Tibial artery (tissue), 4 donors: ENCODE measurements around the gene RNF148.

Experiments
- DNase-seq, 2 donors: peaks; one replicate each; pipeline ENCODE4 v3.0.0-alpha.2; 2019
- H3K27ac ChIP-seq, 2 donors: fragments of 200-600 bp; sonication (generic) in 1 of 2; 1 replicate in 1 of 2; 2 replicates in 1 of 2; pipeline ENCODE4 v1.5.1; 2018 to 2019; ENCODE audit warnings: mild to moderate bottlenecking in 1 of 2
- H3K27me3 ChIP-seq, 2 donors: fragments of 200-600 bp; sonication (generic) in 1 of 2; one replicate each; pipeline versions ENCODE4 v1.5.1 to v1.6.0; 2016 to 2019
- H3K36me3 ChIP-seq, 3 donors: fragments of 200-600 bp; sonication (generic) in 2 of 3; one replicate each; pipeline ENCODE4 v1.5.1; 2016 to 2019; ENCODE audit warnings: mild to moderate bottlenecking in 2 of 3
- H3K4me1 ChIP-seq, 4 donors: fragments of 200-600 bp; sonication (generic) in 2 of 4; 1 replicate in 3 of 4; 2 replicates in 1 of 4; pipeline ENCODE4 v1.5.1; 2016 to 2019
- H3K4me3 ChIP-seq, 2 donors: fragments of 200-600 bp; sonication (generic) in 1 of 2; 1 replicate in 1 of 2; 2 replicates in 1 of 2; pipeline ENCODE4 v1.5.1; 2018 to 2019; ENCODE audit warnings: mild to moderate bottlenecking in 2 of 2
- H3K9me3 ChIP-seq, 3 donors: fragments of 200-600 bp; sonication (generic) in 1 of 3; one replicate each; pipeline ENCODE4 v1.5.1; 2016 to 2019
- intact Hi-C: fragments of 100-400 bp; cut with DNase I; formaldehyde crosslinking; loops from one replicate; pipeline ENCODE4 v1.15.0; 2023; ENCODE audit warnings: low total_unique reads
- TF ChIP-seq, protein P1 (sequence below), 2 experiments: fragments of 200-600 bp in 1 of 2; fragments of 450-650 bp in 1 of 2; IDR thresholded peaks; one replicate each; pipeline ENCODE4 v1.5.1; 2017 to 2019; ENCODE audit warnings: antibody characterized with exemption in 2 of 2, mild to moderate bottlenecking in 1 of 2, moderate library complexity in 1 of 2

RNF148 gene, protein sequence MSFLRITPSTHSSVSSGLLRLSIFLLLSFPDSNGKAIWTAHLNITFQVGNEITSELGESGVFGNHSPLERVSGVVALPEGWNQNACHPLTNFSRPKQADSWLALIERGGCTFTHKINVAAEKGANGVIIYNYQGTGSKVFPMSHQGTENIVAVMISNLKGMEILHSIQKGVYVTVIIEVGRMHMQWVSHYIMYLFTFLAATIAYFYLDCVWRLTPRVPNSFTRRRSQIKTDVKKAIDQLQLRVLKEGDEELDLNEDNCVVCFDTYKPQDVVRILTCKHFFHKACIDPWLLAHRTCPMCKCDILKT

GRCh38 chr7:122702872-122703510, at the start of gene RNF148:
Gene RNF148 (minus strand): TSS chr7:122702922. CDS start chr7:122702750, 172 bp downstream.
- no peak within 1 kb of the TSS for H3K4me3 ChIP-seq
- no peaks in the 10 kb centered on the region for H3K27me3 ChIP-seq
- no peaks in the 10 kb centered on the region for H3K9me3 ChIP-seq
- DNase-seq: no peak
- no peaks in the 10 kb centered on the region for H3K36me3 ChIP-seq
- no peaks in the 10 kb centered on the region for H3K4me1 ChIP-seq
- H3K27ac ChIP-seq: no peak within 1 kb of the TSS
- TF ChIP-seq, protein P1, sequence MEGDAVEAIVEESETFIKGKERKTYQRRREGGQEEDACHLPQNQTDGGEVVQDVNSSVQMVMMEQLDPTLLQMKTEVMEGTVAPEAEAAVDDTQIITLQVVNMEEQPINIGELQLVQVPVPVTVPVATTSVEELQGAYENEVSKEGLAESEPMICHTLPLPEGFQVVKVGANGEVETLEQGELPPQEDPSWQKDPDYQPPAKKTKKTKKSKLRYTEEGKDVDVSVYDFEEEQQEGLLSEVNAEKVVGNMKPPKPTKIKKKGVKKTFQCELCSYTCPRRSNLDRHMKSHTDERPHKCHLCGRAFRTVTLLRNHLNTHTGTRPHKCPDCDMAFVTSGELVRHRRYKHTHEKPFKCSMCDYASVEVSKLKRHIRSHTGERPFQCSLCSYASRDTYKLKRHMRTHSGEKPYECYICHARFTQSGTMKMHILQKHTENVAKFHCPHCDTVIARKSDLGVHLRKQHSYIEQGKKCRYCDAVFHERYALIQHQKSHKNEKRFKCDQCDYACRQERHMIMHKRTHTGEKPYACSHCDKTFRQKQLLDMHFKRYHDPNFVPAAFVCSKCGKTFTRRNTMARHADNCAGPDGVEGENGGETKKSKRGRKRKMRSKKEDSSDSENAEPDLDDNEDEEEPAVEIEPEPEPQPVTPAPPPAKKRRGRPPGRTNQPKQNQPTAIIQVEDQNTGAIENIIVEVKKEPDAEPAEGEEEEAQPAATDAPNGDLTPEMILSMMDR (IDR thresholded peaks at IDR 0.05): no peak
- intact Hi-C loops: no loop called here

- H3K27ac ChIP-seq: no peak overlapping the region
- TF ChIP-seq, protein P1 (IDR thresholded peaks at IDR 0.05): no peak
- H3K27me3 ChIP-seq: no peaks in the 10 kb centered on the region
- DNase-seq: no peak
- intact Hi-C loops: no loop called here
- H3K36me3 ChIP-seq: no peaks in the 10 kb centered on the region
- H3K4me3 ChIP-seq: no peak overlapping the region
- H3K9me3 ChIP-seq: no peaks in the 10 kb centered on the region
- no peaks in the 10 kb centered on the region for H3K4me1 ChIP-seq
These were observed 47.7 kb upstream of the RNF148 start for GRCh38 chr7:122750389-122750788.

GRCh38 chr7:122748195-122748594, 45.5 kb upstream of the RNF148 start:
- no peak for DNase-seq
- TF ChIP-seq, protein P1 (IDR thresholded peaks at IDR 0.05): no peak
- intact Hi-C loops: no loop called here
- no peaks in the 10 kb centered on the region for H3K9me3 ChIP-seq
- H3K27ac ChIP-seq: no peak overlapping the region
- no peak overlapping the region for H3K4me3 ChIP-seq
- no peaks in the 10 kb centered on the region for H3K36me3 ChIP-seq
- no peaks in the 10 kb centered on the region for H3K4me1 ChIP-seq
- no peaks in the 10 kb centered on the region for H3K27me3 ChIP-seq

DNA sequence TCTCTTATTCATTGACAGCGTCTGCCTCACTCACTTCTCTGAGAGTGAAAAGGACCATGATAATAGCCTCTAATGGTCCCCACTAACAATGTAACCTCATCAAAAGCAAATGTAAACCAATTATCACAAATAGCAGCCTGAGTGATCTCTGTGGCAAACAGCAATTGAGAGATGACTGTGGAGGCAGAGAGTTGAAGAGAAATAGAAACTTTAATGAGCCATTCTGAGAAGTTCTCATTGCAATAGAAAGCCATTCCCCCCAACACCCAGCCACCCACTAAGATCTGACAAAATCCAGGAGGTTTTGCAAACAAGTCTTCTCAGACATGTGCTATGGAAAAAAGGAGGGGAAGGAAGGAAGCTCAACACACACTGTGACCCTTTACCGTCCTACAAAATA, 44.2 kb upstream of the RNF148 start:
- Histone ChIP-seq H3K4me1 (no peaks in the 10 kb centered on the region), H3K27me3 (no peaks in the 10 kb centered on the region), H3K27ac (no peak overlapping the region), H3K4me3 (no peak overlapping the region), H3K9me3 (no peaks in the 10 kb centered on the region), H3K36me3 (no peaks in the 10 kb centered on the region)
- DNase-seq: no peak
- TF ChIP-seq, protein P1 (IDR thresholded peaks at IDR 0.05): no peak
- intact Hi-C loops: no loop called here

DNA sequence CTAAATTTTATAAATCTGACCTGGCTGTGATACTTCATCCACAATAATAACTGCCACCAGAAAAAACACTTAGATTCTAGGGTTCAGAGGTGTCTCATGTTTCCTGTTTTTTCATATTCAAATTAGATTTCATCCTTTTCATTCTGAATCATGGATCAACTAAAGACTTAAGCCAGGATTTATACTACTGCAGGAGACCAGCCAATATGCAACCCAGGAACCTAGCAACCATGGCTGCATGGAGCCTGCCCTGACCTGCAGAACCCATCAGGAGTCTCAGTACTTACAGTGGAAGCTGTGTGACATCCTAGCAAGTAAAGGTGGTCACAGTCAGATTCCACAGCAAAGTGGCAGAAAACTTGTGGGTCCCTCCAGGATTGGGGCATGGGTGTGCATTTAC, 40.5 kb upstream of the RNF148 start:
- Histone ChIP-seq H3K27ac (no peak overlapping the region), H3K4me3 (no peak overlapping the region), H3K27me3 (no peaks in the 10 kb centered on the region), H3K4me1 (no peaks in the 10 kb centered on the region), H3K36me3 (no peaks in the 10 kb centered on the region), H3K9me3 (no peaks in the 10 kb centered on the region)
- TF ChIP-seq, protein P1 (IDR thresholded peaks at IDR 0.05): no peak
- no peak for DNase-seq
- intact Hi-C loops: no loop called here
